BE2C (cell line): ENCODE measurements around the gene PES1.
A peak's percentile ranks its signal among the peaks of the same experiment; 100 is the strongest.
"Not testable (repeated sequence)": the region's sequence is repeated elsewhere in the genome, so short reads cannot be mapped to it uniquely, and the experiment has no call there.

Source experiments
- DNase-seq: peaks from one replicate; pipeline ENCODE4 v3.0.0-alpha.2; 2020
- H3K27me3 ChIP-seq: fragments of 250-450 bp; sonication (Bioruptor Pico); 2 replicates; pipeline ENCODE4 v1.5.1; 2020; ENCODE audit warnings: mild to moderate bottlenecking
- H3K36me3 ChIP-seq: fragments of 250-450 bp; sonication (Bioruptor Pico); 2 replicates; pipeline ENCODE4 v1.5.1; 2020; ENCODE audit warnings: mild to moderate bottlenecking
- H3K4me1 ChIP-seq: fragments of 250-450 bp; sonication (Bioruptor Pico); 2 replicates; pipeline ENCODE4 v1.5.1; 2020
- H3K4me3 ChIP-seq: 2 replicates; pipeline ENCODE4 v1.5.1; 2011; ENCODE audit warnings: low read depth, low read length
- H3K9me3 ChIP-seq: fragments of 250-450 bp; sonication (Bioruptor Pico); 2 replicates; pipeline ENCODE4 v1.5.1; 2020
- CTCF ChIP-seq: IDR thresholded peaks from 2 replicates; pipeline ENCODE4 v1.5.1; 2012; ENCODE audit warnings: mild to moderate bottlenecking, low read depth, low read length

PES1 gene

GRCh38 chr22:30564045-30564760 is 27.5 kb downstream of the PES1 start:
- Histone ChIP-seq H3K9me3 (no peaks in the 10 kb centered on the region), H3K27me3 (no peaks in the 10 kb centered on the region), H3K4me3 (no peak overlapping the region), H3K4me1 (peaks cover 3% of the 10 kb centered on the region), H3K36me3 (no peaks in the 10 kb centered on the region)
- no peak for TF ChIP-seq CTCF
- DNase-seq: peak; percentile 81

GRCh38 chr22:30562366-30562765 is 29.3 kb downstream of the PES1 start:
- Histone ChIP-seq H3K9me3 (no peaks in the 10 kb centered on the region), H3K36me3 (no peaks in the 10 kb centered on the region), H3K27me3 (no peaks in the 10 kb centered on the region), H3K4me1 (peaks cover 3% of the 10 kb centered on the region), H3K4me3 (no peak overlapping the region)
- no peak for TF ChIP-seq CTCF
- DNase-seq: no peak

- TF ChIP-seq CTCF: no peak
- Histone ChIP-seq H3K4me3 (no peak overlapping the region), H3K4me1 (peaks cover 3% of the 10 kb centered on the region), H3K9me3 (no peaks in the 10 kb centered on the region), H3K27me3 (no peaks in the 10 kb centered on the region), H3K36me3 (no peaks in the 10 kb centered on the region)
- no peak for DNase-seq
Measured at GRCh38 chr22:30561402-30562189, 30.1 kb downstream of the PES1 start.

GRCh38 chr22:30560643-30561202 is 31.0 kb downstream of the PES1 start:
- H3K4me3 ChIP-seq, H3K27me3 ChIP-seq, H3K36me3 ChIP-seq, H3K4me1 ChIP-seq, DNase-seq, H3K9me3 ChIP-seq: not testable (repeated sequence)
- 0 out of 2 replicates have a peak, but pooled peaks have one; percentile 14 for TF ChIP-seq CTCF

- TF ChIP-seq CTCF: no peak
- no peak for DNase-seq
- no peaks in the 10 kb centered on the region for H3K27me3 ChIP-seq
- H3K4me1 ChIP-seq: peaks cover 3% of the 10 kb centered on the region
- no peaks in the 10 kb centered on the region for H3K36me3 ChIP-seq
- no peak overlapping the region for H3K4me3 ChIP-seq
- H3K9me3 ChIP-seq: no peaks in the 10 kb centered on the region
Measured at GRCh38 chr22:30559889-30560288, 31.8 kb downstream of the PES1 start.

GRCh38 chr22:30557243-30557642 is 34.5 kb downstream of the PES1 start:
- no peak for DNase-seq
- TF ChIP-seq CTCF: 0 out of 2 replicates have a peak, but pooled peaks have one; percentile 5
- no peaks in the 10 kb centered on the region for H3K27me3 ChIP-seq
- H3K9me3 ChIP-seq: no peaks in the 10 kb centered on the region
- H3K4me3 ChIP-seq: no peak overlapping the region
- no peaks in the 10 kb centered on the region for H3K36me3 ChIP-seq
- H3K4me1 ChIP-seq: no peaks in the 10 kb centered on the region
